H1 (cell line): ENCODE data around the gene PFKP. TPM values are rescaled to one million over a fixed set of nuclear protein-coding genes. Genes with fewer than 3 reads are reported as not detected.

Source experiments
- CTCF ChIA-PET: fragments of 300-600 bp; sonication (Branson Sonifier 250); formaldehyde crosslinking; loops from one replicate; lab custom pipeline; 2021; ENCODE audit not compliant: partially characterized antibody; lab: Charles Lee
- POLR2A ChIA-PET: fragments of 300-600 bp; sonication (Branson Sonifier 250); formaldehyde crosslinking; loops from one replicate; lab custom pipeline; 2021; ENCODE audit warnings: inconsistent platforms; ENCODE audit not compliant: partially characterized antibody; lab: Charles Lee
- DNase-seq, 2 experiments: peaks; one replicate each; pipeline versions ENCODE4 v3.0.0 to v3.0.0-alpha.2; 2010 to 2022; ENCODE audit warnings: low spot score in 2 of 2, low read depth in 1 of 2, mixed read lengths in 1 of 2
- FAIRE-seq: peaks from 2 replicates; lab custom pipeline; 2011; peaks lifted over from hg19 to GRCh38; lab: Jason Lieb, UNC
- H2AFZ ChIP-seq: 2 replicates; pipeline ENCODE4 v1.8.1; 2012; ENCODE audit warnings: low read length, inconsistent platforms
- H2AK5ac ChIP-seq: 2 replicates; pipeline ENCODE4 v1.6.1; 2013; ENCODE audit warnings: low read depth, low read length
- H2BK120ac ChIP-seq: replicated peaks from 2 replicates; pipeline ENCODE3; 2013; ENCODE audit warnings: low read depth, low read length, inconsistent platforms
- H2BK12ac ChIP-seq: 2 replicates; pipeline ENCODE4 v1.6.1; 2013; ENCODE audit warnings: low read depth, low read length
- H2BK15ac ChIP-seq: 2 replicates; pipeline ENCODE4 v1.6.1; 2013; ENCODE audit warnings: low read length
- H2BK20ac ChIP-seq: 2 replicates; pipeline ENCODE4 v1.6.1; 2013; ENCODE audit warnings: low read length
- H2BK5ac ChIP-seq: 2 replicates; pipeline ENCODE4 v1.6.1; 2013; ENCODE audit warnings: low read depth, low read length
- H3K14ac ChIP-seq: 2 replicates; pipeline ENCODE4 v1.6.1; 2013; ENCODE audit warnings: inconsistent platforms; ENCODE audit not compliant: insufficient read length
- H3K18ac ChIP-seq: 2 replicates; pipeline ENCODE4 v1.6.1; 2013; ENCODE audit warnings: low read length; ENCODE audit errors: extremely low read depth
- H3K23ac ChIP-seq: 2 replicates; pipeline ENCODE4 v1.6.1; 2013; ENCODE audit warnings: inconsistent platforms; ENCODE audit not compliant: insufficient read length
- H3K23me2 ChIP-seq: 2 replicates; pipeline ENCODE4 v1.6.1; 2013; ENCODE audit warnings: low read depth, low read length
- H3K27ac ChIP-seq: 2 replicates; pipeline ENCODE4 v1.6.1; 2011; ENCODE audit warnings: low read depth, low read length, inconsistent platforms
- H3K27me3 ChIP-seq, 4 experiments: replicated peaks in 1 of 4; 1 replicate in 1 of 4; 2 replicates in 3 of 4; pipeline versions ENCODE4 v1.6.1 to v1.8.1; 2011 to 2013; ENCODE audit warnings: low read length in 3 of 4, mild to moderate bottlenecking in 3 of 4, inconsistent platforms in 2 of 4, mixed read lengths in 2 of 4, moderate library complexity in 1 of 4; ENCODE audit not compliant: control insufficient read depth in 3 of 4, insufficient read depth in 3 of 4; ENCODE audit errors: extremely low read depth in 1 of 4
- H3K36me3 ChIP-seq, 4 experiments: 2 replicates each; pipeline versions ENCODE4 v1.6.1 to v1.8.1; 2011 to 2013; ENCODE audit warnings: mild to moderate bottlenecking in 4 of 4, low read length in 3 of 4, moderate library complexity in 2 of 4, control low read depth in 1 of 4, inconsistent platforms in 1 of 4; ENCODE audit not compliant: insufficient read depth in 4 of 4, control insufficient read depth in 2 of 4
- H3K4ac ChIP-seq: replicated peaks from 2 replicates; pipeline ENCODE3; 2013; ENCODE audit warnings: low read length, low read depth, mixed read lengths, inconsistent platforms; ENCODE audit not compliant: insufficient read length
- H3K4me1 ChIP-seq, 4 experiments: replicated peaks in 1 of 4; 1 replicate in 1 of 4; 2 replicates in 3 of 4; pipeline versions ENCODE4 v1.6.1 to v1.8.1; 2011 to 2013; ENCODE audit warnings: low read length in 3 of 4, inconsistent platforms in 2 of 4, mixed read lengths in 1 of 4; ENCODE audit not compliant: insufficient read depth in 4 of 4, control insufficient read depth in 3 of 4
- H3K4me2 ChIP-seq, 2 experiments: 2 replicates each; pipeline versions ENCODE4 v1.6.1 to v1.8.1; 2011 to 2013; ENCODE audit warnings: low read depth in 2 of 2, low read length in 2 of 2, control low read depth in 1 of 2, inconsistent platforms in 1 of 2, mild to moderate bottlenecking in 1 of 2; ENCODE audit not compliant: insufficient read depth in 1 of 2
- H3K4me3 ChIP-seq, 4 experiments: fragments of 200-600, 300-600 bp in 1 of 4; sonication (generic), shearing (Covaris generic), sonication (Bioruptor Twin) in 1 of 4; 2 replicates each; pipeline versions ENCODE4 v1.5.1 to v1.8.1; 2011 to 2016; ENCODE audit warnings: low read length in 4 of 4, low read depth in 3 of 4, control low read depth in 2 of 4, inconsistent platforms in 2 of 4, mild to moderate bottlenecking in 2 of 4, mixed read lengths in 1 of 4, moderate library complexity in 1 of 4; ENCODE audit not compliant: insufficient read depth in 2 of 4; ENCODE audit errors: extremely low read depth in 1 of 4
- H3K56ac ChIP-seq: replicated peaks from 2 replicates; pipeline ENCODE3; 2013; ENCODE audit warnings: low read depth, mild to moderate bottlenecking, mixed read lengths, low read length, inconsistent platforms; ENCODE audit not compliant: insufficient read length
- H3K79me1 ChIP-seq: 2 replicates; pipeline ENCODE4 v1.6.1; 2013; ENCODE audit warnings: low read depth, low read length, control low read depth
- H3K79me2 ChIP-seq, 2 experiments: 2 replicates each; pipeline versions ENCODE4 v1.6.1 to v1.8.1; 2012 to 2013; ENCODE audit warnings: low read length in 2 of 2, mild to moderate bottlenecking in 2 of 2, inconsistent platforms in 1 of 2; ENCODE audit not compliant: insufficient read depth in 2 of 2, control insufficient read depth in 1 of 2
- H3K9ac ChIP-seq, 4 experiments: replicated peaks in 1 of 4; 1 replicate in 1 of 4; 2 replicates in 3 of 4; pipeline versions ENCODE4 v1.6.1 to v1.8.1; 2011 to 2013; ENCODE audit warnings: low read depth in 3 of 4, low read length in 3 of 4, control low read depth in 2 of 4, mild to moderate bottlenecking in 2 of 4, moderate library complexity in 2 of 4, inconsistent platforms in 1 of 4; ENCODE audit errors: extremely low read depth in 1 of 4
- H3K9me3 ChIP-seq, 2 experiments: 2 replicates each; pipeline versions ENCODE4 v1.6.1 to v1.8.1; 2012 to 2013; ENCODE audit warnings: mild to moderate bottlenecking in 2 of 2, moderate library complexity in 2 of 2, control low read depth in 1 of 2, inconsistent platforms in 1 of 2, low read depth in 1 of 2, low read length in 1 of 2, mixed read lengths in 1 of 2; ENCODE audit not compliant: insufficient read depth in 2 of 2
- H4K20me1 ChIP-seq, 2 experiments: replicated peaks in 1 of 2; 2 replicates each; pipeline versions ENCODE3 to v1.8.1; 2011 to 2013; ENCODE audit warnings: inconsistent platforms in 2 of 2, low read length in 2 of 2, mild to moderate bottlenecking in 1 of 2; ENCODE audit not compliant: insufficient read depth in 2 of 2, control insufficient read depth in 1 of 2
- H4K5ac ChIP-seq: 2 replicates; pipeline ENCODE4 v1.6.1; 2013; ENCODE audit warnings: low read length, low read depth, mixed read lengths, inconsistent platforms; ENCODE audit not compliant: insufficient read length
- H4K8ac ChIP-seq: 2 replicates; pipeline ENCODE4 v1.8.0; 2013; ENCODE audit warnings: mild to moderate bottlenecking, moderate library complexity, low read length, inconsistent platforms; ENCODE audit not compliant: insufficient read depth; ENCODE audit errors: extremely low read depth
- H4K91ac ChIP-seq: replicated peaks from 2 replicates; pipeline ENCODE3; 2013; ENCODE audit warnings: low read length, mixed read lengths, inconsistent platforms; ENCODE audit not compliant: insufficient read length
- BRCA1 ChIP-seq: IDR thresholded peaks from 2 replicates; pipeline ENCODE4 v1.6.1; 2012; ENCODE audit warnings: low read depth, low read length, improper control_type of control experiment
- CBX8 ChIP-seq: fragments of 300-800, 300-1000 bp; sonication (generic); IDR thresholded peaks from 2 replicates; pipeline ENCODE4 v1.7.1; 2016; ENCODE audit warnings: low read depth, low read length, borderline replicate concordance
- EGR1 ChIP-seq: IDR thresholded peaks from 2 replicates; pipeline ENCODE4 v1.6.1; 2011; ENCODE audit warnings: low read depth, low read length, borderline replicate concordance
- GABPA ChIP-seq: IDR thresholded peaks from 2 replicates; pipeline ENCODE4 v1.6.1; 2011; ENCODE audit warnings: mild to moderate bottlenecking, low read length, moderate library complexity, borderline replicate concordance; ENCODE audit not compliant: insufficient read depth
- KDM5A ChIP-seq: fragments of 200-600 bp; IDR thresholded peaks from 2 replicates; pipeline ENCODE4 v1.7.1; 2012; ENCODE audit warnings: mild to moderate bottlenecking, low read length, inconsistent platforms, mixed read lengths
- POLR2A ChIP-seq, 2 experiments: IDR thresholded peaks; 1 replicate in 1 of 2; 2 replicates in 1 of 2; pipeline ENCODE4 v1.6.1; 2011; ENCODE audit warnings: low read depth in 2 of 2, low read length in 2 of 2, mild to moderate bottlenecking in 2 of 2; ENCODE audit errors: control extremely low read depth in 1 of 2
- SIRT6 ChIP-seq: IDR thresholded peaks from one replicate; pipeline ENCODE4 v1.7.1; 2012; ENCODE audit warnings: low read length, inconsistent platforms
- SRF ChIP-seq: IDR thresholded peaks from 2 replicates; pipeline ENCODE4 v1.6.1; 2011; ENCODE audit warnings: mild to moderate bottlenecking, low read depth, low read length, moderate library complexity
- TEAD4 ChIP-seq: IDR thresholded peaks from 2 replicates; pipeline ENCODE4 v1.6.1; 2012; ENCODE audit warnings: low read depth, low read length, inconsistent platforms, mixed read lengths
- WGBS, 2 experiments: shearing (Covaris generic) in 1 of 2; methylation state at CpG; one replicate each; pipeline versions ENCODE4 v1.1.6 to v1.1.7; 2013 to 2015; ENCODE audit warnings: low lambda C conversion rate in 2 of 2, mixed read lengths in 2 of 2, inconsistent platforms in 1 of 2, low coverage in 1 of 2, missing lambda C conversion rate in 1 of 2; ENCODE audit not compliant: insufficient replicate concordance in 2 of 2, insufficient coverage in 1 of 2, insufficient read length in 1 of 2; ENCODE audit errors: extremely low coverage in 1 of 2, missing lambda C conversion rate in 1 of 2; 5-methylcytosine and 5-hydroxymethylcytosine counted together
- polyA plus RNA-seq, 7 experiments: library from polyadenylated mRNA; depleted of rRNA in 3 of 7; stranded (reverse) in 5 of 7; unstranded in 2 of 7; fragments of >200 nt in 5 of 7; fragments of 200-250 nt in 2 of 7; gene quantifications; 1 replicate in 5 of 7; 2 replicates in 1 of 7; 4 replicates in 1 of 7; pipeline versions ENCODE4 v1.2.1 to v1.2.3, GENCODE V29; 2011 to 2013; ENCODE audit warnings: missing spikeins in 2 of 7, mixed read lengths in 2 of 7
- total RNA-seq: library from RNA; stranded (reverse); fragmentation: NEBNext Ultra II Directional; extraction: Animal tissue kit (Norgen Biotek cat#: 25700); gene quantifications from 2 replicates; pipeline ENCODE4 v1.2.1, GENCODE V29; 2021
- TF ChIP-seq, protein P1 (sequence below), 3 experiments: IDR thresholded peaks; 1 replicate in 2 of 3; 2 replicates in 1 of 3; pipeline versions ENCODE4 v1.5.1 to v1.6.1; 2011; ENCODE audit warnings: low read length in 3 of 3, mild to moderate bottlenecking in 3 of 3, inconsistent platforms in 2 of 3, low read depth in 1 of 3, moderate library complexity in 1 of 3; ENCODE audit not compliant: insufficient read depth in 1 of 3; ENCODE audit errors: control extremely low read depth in 1 of 3
- TF ChIP-seq, protein P2 (sequence below): IDR thresholded peaks from 2 replicates; pipeline ENCODE4 v1.6.1; 2012; ENCODE audit warnings: low read length, inconsistent platforms

The PFKP gene
- total and polyA plus RNA-seq, 2 of the 8 experiments (the other 6 are each of a cell fraction or from before 2014, with no cell fraction given) = 51.2 to 128 TPM

DNA sequence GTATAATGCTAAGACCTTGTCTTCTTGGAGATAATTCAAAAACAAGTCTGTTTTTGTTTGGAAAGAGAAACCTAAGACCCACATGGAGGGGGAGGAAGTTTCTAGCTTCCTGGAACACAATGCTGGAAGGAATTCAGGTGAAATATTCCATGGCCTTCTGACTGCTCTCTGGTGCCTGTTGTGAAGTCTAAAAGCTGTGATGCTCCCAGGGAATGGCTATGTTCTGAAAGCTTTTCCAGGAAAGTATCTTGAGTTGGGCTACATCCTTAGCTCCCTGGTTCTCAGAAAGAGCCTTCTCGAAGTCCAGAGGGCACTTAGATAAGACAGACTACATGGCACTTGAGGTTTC lies 12.5 kb upstream of the PFKP start:
- Histone ChIP-seq H3K4me2 (no peak overlapping the region), H2AFZ (no peak overlapping the region), H3K27ac (no peak overlapping the region), H4K91ac (no peak overlapping the region), H3K14ac (no peak overlapping the region), H4K8ac (no peak overlapping the region), H3K79me2 (no peaks in the 10 kb centered on the region), H3K23me2 (no peaks in the 10 kb centered on the region), H2BK12ac (no peak overlapping the region), H3K9ac (no peak overlapping the region), H2BK15ac (no peak overlapping the region), H3K4me3 (no peak overlapping the region), H3K9me3 (peaks cover 0 to 3% of the 10 kb centered on the region in 2 experiments; a peak in 1 of 4 replicates), H3K4ac (no peak overlapping the region), H2BK120ac (no peak overlapping the region), H3K18ac (no peak overlapping the region), H4K20me1 (no peaks in the 10 kb centered on the region), H3K56ac (no peak overlapping the region), H4K5ac (no peak overlapping the region), H2BK5ac (no peak overlapping the region), H3K23ac (no peak overlapping the region), H3K27me3 (peaks cover 0 to 2% (median 0%) of the 10 kb centered on the region in 4 experiments; a peak in 1 of 7 replicates), H3K79me1 (no peaks in the 10 kb centered on the region), H2AK5ac (no peak overlapping the region), H2BK20ac (no peak overlapping the region), H3K4me1 (peaks cover 0 to 3% (median 0%) of the 10 kb centered on the region in 4 experiments; a peak in 2 of 7 replicates), H3K36me3 (no peaks in the 10 kb centered on the region)
- POLR2A ChIA-PET = interaction anchor here (0.9 to 1.3 kb wide), 3 partner anchors 9 to 23 kb away, joined by 3 to 5 read pairs (median 4); no protein-coding TSS in a partner anchor
- FAIRE-seq (no peak), DNase-seq (no peak)
- CTCF ChIA-PET = interaction anchor here (1.0 to 4.6 kb wide), 4 partner anchors 11 to 127 kb away, joined by 3 to 23 read pairs (median 4); no protein-coding TSS in a partner anchor
- WGBS, 2 experiments = 95% methylated on average over 1 of the region's 1 CpG; no CpG with 5 or more reads in 1 of the 2 experiments
- no peak for TF ChIP-seq POLR2A (IDR thresholded peaks at IDR 0.05; ENCODE audit: control extremely low read depth in 1 of 2, low read depth in 2 of 2, low read length in 2 of 2)
- TF ChIP-seq CBX8 = no peak
- no peak for TF ChIP-seq SIRT6
- TF ChIP-seq EGR1 = no peak
- TF ChIP-seq, protein P1, sequence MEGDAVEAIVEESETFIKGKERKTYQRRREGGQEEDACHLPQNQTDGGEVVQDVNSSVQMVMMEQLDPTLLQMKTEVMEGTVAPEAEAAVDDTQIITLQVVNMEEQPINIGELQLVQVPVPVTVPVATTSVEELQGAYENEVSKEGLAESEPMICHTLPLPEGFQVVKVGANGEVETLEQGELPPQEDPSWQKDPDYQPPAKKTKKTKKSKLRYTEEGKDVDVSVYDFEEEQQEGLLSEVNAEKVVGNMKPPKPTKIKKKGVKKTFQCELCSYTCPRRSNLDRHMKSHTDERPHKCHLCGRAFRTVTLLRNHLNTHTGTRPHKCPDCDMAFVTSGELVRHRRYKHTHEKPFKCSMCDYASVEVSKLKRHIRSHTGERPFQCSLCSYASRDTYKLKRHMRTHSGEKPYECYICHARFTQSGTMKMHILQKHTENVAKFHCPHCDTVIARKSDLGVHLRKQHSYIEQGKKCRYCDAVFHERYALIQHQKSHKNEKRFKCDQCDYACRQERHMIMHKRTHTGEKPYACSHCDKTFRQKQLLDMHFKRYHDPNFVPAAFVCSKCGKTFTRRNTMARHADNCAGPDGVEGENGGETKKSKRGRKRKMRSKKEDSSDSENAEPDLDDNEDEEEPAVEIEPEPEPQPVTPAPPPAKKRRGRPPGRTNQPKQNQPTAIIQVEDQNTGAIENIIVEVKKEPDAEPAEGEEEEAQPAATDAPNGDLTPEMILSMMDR (IDR thresholded peaks at IDR 0.05; ENCODE audit: control extremely low read depth in 1 of 3, insufficient read depth in 1 of 3, low read depth in 1 of 3, low read length in 3 of 3) = no peak
- TF ChIP-seq BRCA1 = no peak
- no peak for TF ChIP-seq SRF
- no peak for TF ChIP-seq GABPA
- TF ChIP-seq, protein P2, sequence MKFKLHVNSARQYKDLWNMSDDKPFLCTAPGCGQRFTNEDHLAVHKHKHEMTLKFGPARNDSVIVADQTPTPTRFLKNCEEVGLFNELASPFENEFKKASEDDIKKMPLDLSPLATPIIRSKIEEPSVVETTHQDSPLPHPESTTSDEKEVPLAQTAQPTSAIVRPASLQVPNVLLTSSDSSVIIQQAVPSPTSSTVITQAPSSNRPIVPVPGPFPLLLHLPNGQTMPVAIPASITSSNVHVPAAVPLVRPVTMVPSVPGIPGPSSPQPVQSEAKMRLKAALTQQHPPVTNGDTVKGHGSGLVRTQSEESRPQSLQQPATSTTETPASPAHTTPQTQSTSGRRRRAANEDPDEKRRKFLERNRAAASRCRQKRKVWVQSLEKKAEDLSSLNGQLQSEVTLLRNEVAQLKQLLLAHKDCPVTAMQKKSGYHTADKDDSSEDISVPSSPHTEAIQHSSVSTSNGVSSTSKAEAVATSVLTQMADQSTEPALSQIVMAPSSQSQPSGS = no peak
- no peak for TF ChIP-seq KDM5A
- no peak for TF ChIP-seq TEAD4
